NCI-H146 (cell line): ENCODE data around the gene RNF187.
"Not testable (repeated sequence)": the region's sequence is repeated elsewhere in the genome, so short reads cannot be mapped to it uniquely, and the experiment has no call there.

Experiments used
- DNase-seq: peaks from one replicate; lab custom pipeline; 2025; lab: John Stamatoyannopoulos, UW

The RNF187 gene

DNA sequence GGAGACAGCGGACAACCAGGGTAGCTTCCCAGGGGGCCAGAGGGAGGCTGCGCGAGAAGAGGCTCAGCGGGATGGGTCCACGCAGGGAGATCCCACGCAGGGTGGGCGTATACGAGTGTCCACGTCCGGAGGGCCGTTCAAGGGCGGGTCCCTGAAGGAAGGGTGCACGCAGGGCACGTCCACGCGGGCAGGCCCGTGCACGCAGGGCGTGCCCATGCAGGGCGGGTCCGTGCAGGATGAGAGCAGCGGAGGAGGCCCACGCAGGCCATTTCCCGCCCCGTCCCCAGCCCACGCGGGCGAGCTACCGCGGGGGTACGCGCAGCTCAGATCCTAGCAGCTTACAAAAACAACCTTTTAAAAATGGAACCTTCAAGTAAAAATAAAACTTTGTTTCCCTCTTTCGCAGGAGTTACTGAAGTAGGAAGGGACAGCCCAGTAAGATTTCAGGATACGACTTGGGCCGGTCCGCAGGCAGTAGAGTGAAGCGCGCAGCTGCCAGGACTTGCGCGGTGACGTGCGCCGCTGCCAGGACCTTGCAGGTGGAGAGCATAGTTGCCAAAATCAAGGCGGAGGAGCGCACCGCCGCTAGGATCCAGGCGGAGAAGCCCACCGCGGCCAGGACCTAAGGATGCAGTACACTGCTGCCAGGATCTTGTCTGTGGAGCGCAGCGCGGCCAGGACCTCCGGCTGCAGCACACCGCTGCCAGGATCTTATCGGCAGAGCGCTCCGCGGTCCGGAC, 416 bp upstream of the RNF187 start:
- DNase-seq, result peak; percentile 79

GRCh38 chr1:228488125-228488817, 1.1 kb downstream of the RNF187 start:
- DNase-seq, result no peak

DNA sequence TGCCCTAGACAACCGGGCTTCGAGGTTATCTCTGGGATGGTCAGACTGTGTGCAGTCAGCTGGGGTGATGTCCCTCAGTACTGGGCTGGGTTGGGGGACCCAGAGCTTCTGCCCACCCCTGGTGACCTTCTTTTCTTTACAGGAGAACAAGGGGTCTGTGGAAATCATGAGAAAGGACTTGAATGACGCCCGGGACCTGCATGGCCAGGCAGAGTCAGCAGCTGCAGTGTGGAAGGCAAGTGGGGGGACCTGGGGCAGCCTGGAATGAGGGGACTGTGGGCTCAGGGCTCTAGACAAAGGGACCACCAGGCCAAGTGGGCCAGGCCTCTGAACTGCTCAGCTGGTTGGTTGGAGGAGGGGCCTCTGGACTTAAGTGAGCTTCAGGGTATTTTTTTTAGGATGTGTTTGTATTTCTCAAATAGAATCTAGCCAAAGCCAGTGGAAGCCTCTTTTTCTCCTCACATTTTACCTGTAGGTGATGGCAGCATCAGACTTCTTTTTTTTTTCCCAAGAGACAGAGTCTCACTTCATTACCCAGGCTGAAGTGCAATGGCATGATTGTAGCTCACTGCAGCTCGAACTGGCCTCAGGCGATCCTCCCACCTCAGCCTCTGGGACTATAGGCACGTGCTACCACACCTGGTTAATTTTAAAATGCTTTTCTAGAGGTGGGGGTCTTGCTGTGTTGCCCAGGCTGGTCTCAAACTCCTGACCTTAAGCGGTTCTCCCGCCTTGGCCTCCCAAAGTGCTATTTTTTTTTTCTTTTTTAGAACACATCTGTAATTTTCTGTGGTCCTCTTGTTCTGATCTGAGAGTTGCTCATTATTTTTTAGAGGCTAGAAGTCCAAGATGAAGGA, 1.9 kb downstream of the RNF187 start:
- no peak for DNase-seq

DNA sequence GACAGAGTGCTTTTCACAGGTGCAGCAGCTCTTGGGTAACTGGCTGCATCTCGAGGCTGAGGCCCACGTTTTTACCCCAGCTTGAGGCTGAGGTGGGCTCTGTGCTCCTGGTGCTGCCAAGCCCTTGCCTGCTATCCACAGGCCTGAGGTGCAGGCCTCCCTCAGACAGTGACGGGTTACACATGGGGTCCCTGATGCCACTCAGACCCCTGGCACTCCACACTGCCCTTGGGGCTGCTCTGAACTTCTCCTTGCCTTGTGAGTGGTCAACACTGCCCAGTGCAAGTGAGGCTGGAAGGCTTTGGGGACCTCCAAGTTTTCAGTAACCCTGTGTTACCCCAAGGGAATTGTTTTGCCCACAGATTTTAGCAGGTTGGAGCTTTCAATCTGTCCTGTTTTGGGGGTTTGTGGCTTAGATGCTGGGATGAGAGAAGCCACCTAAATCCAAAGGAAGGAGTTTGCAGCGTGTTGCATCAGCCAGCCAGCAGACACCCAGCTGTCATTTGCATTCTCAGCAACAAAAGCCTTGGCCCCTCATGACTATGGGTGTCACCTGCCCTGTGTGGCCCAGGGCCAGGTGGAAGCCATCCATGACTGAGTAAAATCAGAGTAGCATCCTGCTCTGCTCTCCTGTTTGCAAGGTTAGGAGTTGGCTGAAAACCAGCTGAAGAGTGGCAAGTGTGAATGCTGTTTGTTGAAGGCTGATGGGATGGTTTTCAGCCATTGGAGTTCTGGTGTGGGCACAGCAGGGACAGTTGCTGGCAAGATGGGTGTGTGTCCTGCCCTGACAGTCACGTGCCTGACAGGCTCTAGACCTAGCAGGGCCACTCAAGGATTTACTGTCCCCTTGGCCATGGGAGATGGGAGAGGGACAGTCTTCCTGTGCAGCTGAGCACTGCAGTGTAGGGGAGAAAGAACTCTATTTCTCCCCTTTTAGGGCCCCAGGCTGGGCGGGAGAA, 3.2 kb downstream of the RNF187 start:
- DNase-seq, result peak; percentile 81

GRCh38 chr1:228493141-228494043, 6.2 kb downstream of the RNF187 start:
- DNase-seq, result no peak

DNA sequence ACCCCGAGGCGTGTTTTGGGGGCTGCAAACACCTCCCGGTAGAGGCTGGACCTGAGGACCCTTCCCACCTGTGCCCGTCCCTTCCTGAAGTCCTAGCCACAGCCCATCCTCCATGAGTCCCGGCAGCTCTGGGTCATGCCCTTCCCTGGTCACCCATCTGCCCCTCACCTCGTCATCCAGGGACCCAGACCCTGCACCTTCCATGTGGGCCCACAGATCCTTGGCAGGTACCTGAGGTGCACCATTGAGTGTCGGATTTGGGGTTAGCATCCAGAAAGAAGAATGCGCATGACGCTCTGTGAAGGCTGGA, 6.8 kb downstream of the RNF187 start:
- DNase-seq, result no peak

- no peak for DNase-seq
Observed at GRCh38 chr1:228494391-228494790, 7.2 kb downstream of the RNF187 start.

DNA sequence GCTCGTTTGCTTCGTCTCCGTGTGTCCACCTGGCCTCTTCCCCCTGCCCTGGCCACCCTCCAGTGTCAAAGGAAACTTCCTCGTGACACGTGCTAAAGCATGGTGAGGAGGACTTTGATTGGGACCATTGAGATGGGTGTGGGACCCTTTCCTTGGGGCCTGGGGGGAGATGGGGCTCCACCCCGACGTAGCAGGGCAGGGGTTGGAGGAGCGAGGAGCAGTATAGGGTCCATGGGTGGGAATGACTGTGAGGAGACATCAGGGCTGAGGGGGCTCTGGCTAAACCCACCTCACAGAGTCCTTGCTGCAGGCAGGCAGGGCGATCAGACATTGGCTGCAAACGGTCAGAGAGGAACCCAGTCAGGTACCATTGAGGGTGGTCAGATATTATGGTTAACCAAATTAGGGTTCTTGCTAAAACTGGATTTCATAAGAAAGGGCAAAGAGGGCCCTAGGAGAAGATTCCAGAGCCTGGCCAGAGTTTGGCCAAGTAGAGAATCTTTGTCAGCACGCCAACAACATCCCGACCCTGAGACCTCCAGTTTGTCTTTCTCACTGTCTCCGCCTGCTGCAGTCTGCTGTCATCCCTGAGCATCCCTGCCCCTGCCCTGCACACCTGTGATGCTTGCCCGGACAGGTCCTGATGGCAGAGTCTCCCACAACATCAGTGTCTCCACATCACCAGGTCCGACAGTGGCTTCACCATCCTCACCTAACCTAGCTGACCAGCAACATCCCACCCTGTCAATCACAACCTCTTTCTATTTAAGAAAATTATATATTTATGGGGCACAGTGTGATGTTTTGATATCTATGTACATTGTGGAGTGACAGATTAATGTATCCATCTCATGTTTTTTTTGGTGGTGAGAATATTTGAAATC, 8.0 kb downstream of the RNF187 start:
- DNase-seq, result no peak

GRCh38 chr1:228496084-228496483, 8.9 kb downstream of the RNF187 start:
- no peak for DNase-seq

DNA sequence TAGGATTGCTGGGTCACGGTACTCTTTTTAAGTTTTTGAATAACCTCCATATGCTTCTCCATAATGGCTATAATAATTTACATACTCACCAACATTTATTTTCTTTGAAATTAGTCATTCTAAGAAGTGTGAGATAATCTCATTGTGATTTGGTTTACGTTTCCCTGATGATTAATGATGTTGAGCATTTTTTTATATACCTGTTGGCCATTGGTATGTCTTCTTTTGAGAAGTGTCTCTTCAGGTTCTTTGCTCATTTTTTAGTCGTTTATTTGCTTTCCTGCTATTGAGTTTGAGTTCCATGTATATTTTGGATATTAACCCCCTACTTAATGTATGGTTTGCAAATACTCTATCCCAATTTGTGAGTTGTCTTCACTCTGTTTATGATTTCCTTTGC, 9.3 kb downstream of the RNF187 start:
- DNase-seq, result no peak

DNA sequence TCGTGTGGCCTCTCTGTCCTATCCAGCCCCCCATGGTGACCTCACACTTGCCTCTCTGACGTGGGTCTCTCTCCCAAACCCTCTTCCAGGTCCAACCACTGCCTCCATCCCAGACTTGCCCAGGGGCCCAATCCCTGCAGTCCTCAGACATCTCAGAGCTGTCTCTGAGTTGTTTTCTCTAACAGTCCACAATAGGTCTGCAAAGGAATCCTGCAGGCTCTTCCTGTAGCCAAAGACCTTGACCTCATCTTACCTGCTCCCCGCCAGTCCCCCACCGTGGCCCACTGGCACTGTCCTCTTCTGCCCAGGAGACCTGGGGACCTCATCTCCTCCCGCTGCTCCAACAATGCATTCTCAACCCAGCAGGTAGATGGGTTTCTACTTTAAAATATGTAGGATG, 10.0 kb downstream of the RNF187 start:
- DNase-seq, result no peak

- no peak for DNase-seq
Observed at GRCh38 chr1:228497817-228498216, 10.6 kb downstream of the RNF187 start.

- no peak for DNase-seq
Observed at GRCh38 chr1:228500143-228500734, 13.1 kb downstream of the RNF187 start.

GRCh38 chr1:228500901-228501871, 14.0 kb downstream of the RNF187 start:
- peak; percentile 80 for DNase-seq

GRCh38 chr1:228502522-228502921, 15.3 kb downstream of the RNF187 start:
- no peak for DNase-seq

GRCh38 chr1:228505944-228506343, 18.8 kb downstream of the RNF187 start:
- DNase-seq, result not testable (repeated sequence)

DNA sequence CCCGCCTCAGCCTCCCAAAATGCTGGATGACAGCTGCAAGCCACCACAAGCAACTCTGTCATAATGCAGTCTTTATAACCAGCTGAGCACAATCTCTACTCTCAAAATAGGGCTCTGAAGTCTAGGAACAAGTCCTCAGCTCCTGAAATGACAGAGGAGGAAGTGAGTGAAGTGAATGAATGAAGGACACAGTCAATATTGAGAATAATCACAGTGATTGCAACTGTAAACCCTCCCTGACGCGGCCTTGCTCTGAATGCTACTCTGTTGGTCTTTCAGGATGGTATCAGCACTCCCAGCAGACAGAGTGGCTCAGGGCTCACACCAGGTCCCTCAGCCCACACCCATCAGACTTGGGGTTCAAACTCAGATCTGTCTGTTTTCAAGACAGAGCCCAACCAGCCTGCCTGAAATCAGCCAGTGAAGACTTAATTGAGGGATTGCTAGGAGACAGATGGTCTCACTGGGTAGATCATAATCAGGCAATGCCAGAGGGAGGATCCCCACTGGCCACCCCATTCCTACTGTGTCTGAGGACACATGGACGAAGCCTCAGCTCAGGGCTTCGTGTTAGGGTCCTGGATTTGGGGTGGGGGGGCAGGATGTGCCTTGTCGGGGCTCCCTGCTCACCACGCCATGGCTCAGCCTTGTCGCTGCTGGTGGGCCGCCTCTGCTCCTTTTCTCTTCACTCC, 20.9 kb downstream of the RNF187 start:
- no peak for DNase-seq
